Fibroblast of lung (primary cell): ENCODE results near the gene KRT20. TPM values are rescaled to one million over a fixed set of nuclear protein-coding genes. Genes with fewer than 3 reads are reported as not detected.

Source experiments
- DNase-seq, 2 donors: peaks; one replicate each; pipeline versions ENCODE4 v3.0.0 to v3.0.0-alpha.2; 2010; ENCODE audit warnings: low read depth in 2 of 2
- H2AFZ ChIP-seq: 2 replicates; pipeline ENCODE4 v1.5.1; 2012; ENCODE audit warnings: low read length, control low read depth, inconsistent platforms
- H3K27ac ChIP-seq: 2 replicates; pipeline ENCODE4 v1.5.1; 2011; ENCODE audit warnings: low read length, control low read depth; ENCODE audit not compliant: insufficient read depth
- H3K27me3 ChIP-seq: 2 replicates; pipeline ENCODE4 v1.5.1; 2011; ENCODE audit warnings: mild to moderate bottlenecking, low read length; ENCODE audit not compliant: control insufficient read depth, insufficient read depth
- H3K36me3 ChIP-seq: 2 replicates; pipeline ENCODE4 v1.5.1; 2011; ENCODE audit warnings: low read length; ENCODE audit not compliant: control insufficient read depth, insufficient read depth
- H3K4me1 ChIP-seq: 2 replicates; pipeline ENCODE4 v1.5.1; 2011; ENCODE audit warnings: low read length; ENCODE audit not compliant: control insufficient read depth, insufficient read depth; ENCODE audit errors: extremely low read depth
- H3K4me2 ChIP-seq: 2 replicates; pipeline ENCODE4 v1.5.1; 2011; ENCODE audit warnings: low read length, control low read depth; ENCODE audit not compliant: insufficient read depth; ENCODE audit errors: extremely low read depth
- H3K4me3 ChIP-seq, 4 experiments: fragments of 200-600 bp in 1 of 4; sonication (generic) in 1 of 4; replicated peaks in 1 of 4; 2 replicates each; pipeline ENCODE4 v1.5.1; 2011 to 2016; ENCODE audit warnings: low read length in 4 of 4, low read depth in 3 of 4, mild to moderate bottlenecking in 3 of 4, control low read depth in 2 of 4, inconsistent platforms in 1 of 4, mixed read lengths in 1 of 4; ENCODE audit not compliant: insufficient read depth in 1 of 4; ENCODE audit errors: control extremely low read depth in 1 of 4
- H3K79me2 ChIP-seq: 2 replicates; pipeline ENCODE4 v1.5.1; 2012; ENCODE audit warnings: mild to moderate bottlenecking, low read length, inconsistent platforms; ENCODE audit not compliant: control insufficient read depth, insufficient read depth
- H3K9ac ChIP-seq: 2 replicates; pipeline ENCODE4 v1.5.1; 2011; ENCODE audit warnings: mild to moderate bottlenecking, low read length, control low read depth; ENCODE audit not compliant: insufficient read depth
- H3K9me3 ChIP-seq: 2 replicates; pipeline ENCODE4 v1.5.1; 2012; ENCODE audit warnings: low read depth, low read length; ENCODE audit not compliant: control insufficient read depth, insufficient read depth
- H4K20me1 ChIP-seq: 2 replicates; pipeline ENCODE4 v1.5.1; 2011; ENCODE audit warnings: low read length; ENCODE audit not compliant: control insufficient read depth, insufficient read depth; ENCODE audit errors: extremely low read depth
- CTCF ChIP-seq, 2 donors: IDR thresholded peaks in 1 of 2; conservative IDR thresholded peaks in 1 of 2; 1 replicate in 1 of 2; 2 replicates in 1 of 2; pipeline ENCODE4 v1.5.1; 2011 to 2012; ENCODE audit warnings: low read length in 2 of 2, control low read depth in 1 of 2, inconsistent platforms in 1 of 2, low read depth in 1 of 2, mild to moderate bottlenecking in 1 of 2
- EZH2 ChIP-seq: IDR thresholded peaks from 2 replicates; pipeline ENCODE4 v1.5.1; 2012; ENCODE audit warnings: low read length, control low read depth, mild to moderate bottlenecking; ENCODE audit errors: missing control alignments
- polyA plus RNA-seq, 2 donors: library from polyadenylated mRNA; depleted of rRNA in 1 of 2; stranded (reverse) in 1 of 2; unstranded in 1 of 2; fragments of >200 nt; gene quantifications; 2 replicates each; pipeline ENCODE4 v1.2.1, GENCODE V29; 2011 to 2012; ENCODE audit warnings: missing spikeins in 1 of 2
- total RNA-seq: library from RNA; depleted of rRNA; stranded (reverse); fragments of >200 nt; gene quantifications from 2 replicates; pipeline ENCODE4 v1.2.1, GENCODE V29; 2014

KRT20 gene
- total and polyA plus RNA-seq, 2 donors (not counting 1 experiment from before 2014, with no cell fraction given) = not detected

DNA sequence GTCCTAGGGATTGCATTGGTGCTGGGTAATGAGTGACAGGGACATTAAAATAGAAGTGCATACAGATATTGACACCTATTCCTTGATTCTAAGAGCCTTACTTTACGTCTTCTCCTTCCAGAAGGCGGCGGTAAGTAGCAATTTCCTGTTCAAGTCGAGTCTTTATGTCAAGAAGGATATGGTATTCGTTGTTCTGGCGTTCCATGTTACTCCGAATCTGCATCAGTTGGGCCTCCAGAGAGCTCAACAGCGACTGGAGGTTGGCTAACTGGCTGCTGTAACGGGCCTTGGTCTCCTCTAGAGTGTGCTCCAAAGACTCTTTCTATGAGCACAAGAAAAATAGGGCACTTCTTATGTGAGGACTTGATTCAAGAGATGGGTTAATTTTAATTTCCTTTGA lies 7.0 kb downstream of the KRT20 start:
- no peaks in the 10 kb centered on the region for H4K20me1 ChIP-seq
- peaks cover 3% of the 10 kb centered on the region for H3K27me3 ChIP-seq
- H2AFZ ChIP-seq = no peak overlapping the region
- TF ChIP-seq EZH2 (no peak), CTCF (conservative IDR thresholded peaks at IDR 0.05 in 1 of 2, IDR thresholded peaks at IDR 0.05 in 1 of 2; ENCODE audit: low read depth in 1 of 2, low read length in 2 of 2) (no peak)
- no peaks in the 10 kb centered on the region for H3K4me1 ChIP-seq
- no peak overlapping the region for H3K9ac ChIP-seq
- H3K9me3 ChIP-seq = no peaks in the 10 kb centered on the region
- no peaks in the 10 kb centered on the region for H3K36me3 ChIP-seq
- no peak for DNase-seq
- H3K4me2 ChIP-seq = no peak overlapping the region
- no peak overlapping the region for H3K27ac ChIP-seq
- no peaks in the 10 kb centered on the region for H3K79me2 ChIP-seq
- no peak overlapping the region for H3K4me3 ChIP-seq

DNA sequence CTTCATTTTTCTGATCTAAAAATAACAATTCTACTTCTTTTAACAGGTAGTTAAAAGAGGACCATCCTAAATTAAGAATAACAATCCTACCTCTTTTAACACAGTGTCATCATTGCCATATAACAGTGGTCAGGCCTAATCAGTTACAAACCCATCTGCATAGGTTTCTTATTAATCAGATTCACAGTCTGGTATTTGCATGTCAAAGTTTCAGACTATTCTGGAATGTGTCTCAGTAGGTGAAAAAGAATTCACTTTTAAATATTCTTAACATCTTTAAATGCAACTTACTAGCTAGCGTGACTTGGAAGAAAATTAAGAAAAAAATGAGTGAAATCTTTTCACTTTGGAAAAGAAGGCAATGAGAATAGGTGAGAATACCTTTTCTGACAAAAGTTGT lies 11.2 kb downstream of the KRT20 start:
- TF ChIP-seq CTCF (conservative IDR thresholded peaks at IDR 0.05 in 1 of 2, IDR thresholded peaks at IDR 0.05 in 1 of 2; ENCODE audit: low read depth in 1 of 2, low read length in 2 of 2) (no peak), EZH2 (no peak)
- no peak overlapping the region for H3K4me3 ChIP-seq
- no peaks in the 10 kb centered on the region for H3K4me1 ChIP-seq
- DNase-seq = peak in 1 of 2 donors; percentile 52
- H3K9ac ChIP-seq = no peak overlapping the region
- no peak overlapping the region for H3K27ac ChIP-seq
- no peaks in the 10 kb centered on the region for H4K20me1 ChIP-seq
- no peaks in the 10 kb centered on the region for H3K79me2 ChIP-seq
- peaks cover 3% of the 10 kb centered on the region for H3K27me3 ChIP-seq
- H3K9me3 ChIP-seq = no peaks in the 10 kb centered on the region
- H2AFZ ChIP-seq = no peak overlapping the region
- H3K4me2 ChIP-seq = no peak overlapping the region
- H3K36me3 ChIP-seq = no peaks in the 10 kb centered on the region

DNA sequence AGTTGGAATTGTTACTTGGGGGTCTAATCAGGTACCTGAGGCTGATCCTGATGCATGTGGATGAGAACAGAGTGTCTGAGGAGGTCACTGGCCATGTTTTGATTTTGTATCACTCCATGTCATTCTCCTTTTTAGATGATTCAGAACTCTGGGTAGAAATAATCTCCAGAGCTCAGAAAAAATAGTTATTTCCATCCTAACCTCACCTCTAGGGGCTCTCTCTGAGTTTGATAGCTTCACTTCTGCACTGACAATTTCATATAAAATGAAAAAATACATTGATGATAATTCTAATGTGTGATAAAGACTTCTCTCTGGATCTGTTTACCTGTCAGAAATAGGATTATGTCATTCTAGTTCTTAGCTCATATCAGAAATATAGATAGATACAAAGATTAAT lies 11.8 kb downstream of the KRT20 start:
- Histone ChIP-seq H3K9ac (no peak overlapping the region), H4K20me1 (no peaks in the 10 kb centered on the region), H3K36me3 (no peaks in the 10 kb centered on the region), H3K27ac (no peak overlapping the region), H3K4me1 (no peaks in the 10 kb centered on the region), H3K79me2 (no peaks in the 10 kb centered on the region), H3K27me3 (peaks cover 3% of the 10 kb centered on the region), H3K4me3 (no peak overlapping the region), H3K4me2 (no peak overlapping the region), H2AFZ (no peak overlapping the region), H3K9me3 (no peaks in the 10 kb centered on the region)
- TF ChIP-seq CTCF (conservative IDR thresholded peaks at IDR 0.05 in 1 of 2, IDR thresholded peaks at IDR 0.05 in 1 of 2; ENCODE audit: low read depth in 1 of 2, low read length in 2 of 2) (no peak), EZH2 (no peak)
- no peak for DNase-seq
